Epidermal melanocyte (primary cell): ENCODE data around the gene SIGLEC15.
"Not testable (repeated sequence)": the region's sequence is repeated elsewhere in the genome, so short reads cannot be mapped to it uniquely, and the experiment has no call there.

Source experiments
- DNase-seq: peaks from one replicate; pipeline ENCODE4 v3.0.0; 2011; ENCODE audit warnings: low spot score; ENCODE audit not compliant: insufficient read length

SIGLEC15 gene

GRCh38 chr18:45841765-45842442 is 16.4 kb downstream of the SIGLEC15 start:
- DNase-seq, result no peak

GRCh38 chr18:45843019-45843418 is 17.5 kb downstream of the SIGLEC15 start:
- no peak for DNase-seq

- DNase-seq, result no peak
Observed at GRCh38 chr18:45844938-45845337, 19.5 kb downstream of the SIGLEC15 start.

GRCh38 chr18:45845410-45845809 is 19.9 kb downstream of the SIGLEC15 start:
- DNase-seq, result no peak

GRCh38 chr18:45847119-45847518 is 21.6 kb downstream of the SIGLEC15 start:
- no peak for DNase-seq

GRCh38 chr18:45848643-45849042 is 23.2 kb downstream of the SIGLEC15 start:
- DNase-seq, result not testable (repeated sequence)

GRCh38 chr18:45849529-45849928 is 24.1 kb downstream of the SIGLEC15 start:
- no peak for DNase-seq

- DNase-seq, result no peak
Observed at GRCh38 chr18:45850021-45850420, 24.5 kb downstream of the SIGLEC15 start.

- DNase-seq, result no peak
Observed at GRCh38 chr18:45851161-45851925, 25.9 kb downstream of the SIGLEC15 start.

GRCh38 chr18:45852631-45853030 is 27.2 kb downstream of the SIGLEC15 start:
- no peak for DNase-seq

GRCh38 chr18:45854036-45854586 is 28.6 kb downstream of the SIGLEC15 start:
- DNase-seq, result no peak

- DNase-seq, result no peak
Observed at GRCh38 chr18:45856531-45856930, 31.1 kb downstream of the SIGLEC15 start.

GRCh38 chr18:45859334-45859733 is 33.9 kb downstream of the SIGLEC15 start:
- DNase-seq, result no peak

GRCh38 chr18:45860492-45860891 is 35.0 kb downstream of the SIGLEC15 start:
- no peak for DNase-seq

- DNase-seq, result no peak
Observed at GRCh38 chr18:45860971-45861370, 35.5 kb downstream of the SIGLEC15 start.

GRCh38 chr18:45861926-45862325 is 36.5 kb downstream of the SIGLEC15 start:
- DNase-seq, result no peak

- DNase-seq, result no peak
Observed at GRCh38 chr18:45863469-45863868, 38.0 kb downstream of the SIGLEC15 start.

- DNase-seq, result no peak
Observed at GRCh38 chr18:45864081-45864480, 38.6 kb downstream of the SIGLEC15 start.

- DNase-seq, result no peak
Observed at GRCh38 chr18:45865466-45865865, 40.0 kb downstream of the SIGLEC15 start.

GRCh38 chr18:45870419-45870818 is 44.9 kb downstream of the SIGLEC15 start:
- no peak for DNase-seq

- no peak for DNase-seq
Observed at GRCh38 chr18:45871431-45872084, 46.1 kb downstream of the SIGLEC15 start.
